ENCODE results near the gene TMC8. TPM values are rescaled to one million over a fixed set of nuclear protein-coding genes. Genes with fewer than 3 reads are reported as not detected.

Gene TMC8
- total RNA-seq, 1 donor from 2014 or later = 0.41 TPM

DNA sequence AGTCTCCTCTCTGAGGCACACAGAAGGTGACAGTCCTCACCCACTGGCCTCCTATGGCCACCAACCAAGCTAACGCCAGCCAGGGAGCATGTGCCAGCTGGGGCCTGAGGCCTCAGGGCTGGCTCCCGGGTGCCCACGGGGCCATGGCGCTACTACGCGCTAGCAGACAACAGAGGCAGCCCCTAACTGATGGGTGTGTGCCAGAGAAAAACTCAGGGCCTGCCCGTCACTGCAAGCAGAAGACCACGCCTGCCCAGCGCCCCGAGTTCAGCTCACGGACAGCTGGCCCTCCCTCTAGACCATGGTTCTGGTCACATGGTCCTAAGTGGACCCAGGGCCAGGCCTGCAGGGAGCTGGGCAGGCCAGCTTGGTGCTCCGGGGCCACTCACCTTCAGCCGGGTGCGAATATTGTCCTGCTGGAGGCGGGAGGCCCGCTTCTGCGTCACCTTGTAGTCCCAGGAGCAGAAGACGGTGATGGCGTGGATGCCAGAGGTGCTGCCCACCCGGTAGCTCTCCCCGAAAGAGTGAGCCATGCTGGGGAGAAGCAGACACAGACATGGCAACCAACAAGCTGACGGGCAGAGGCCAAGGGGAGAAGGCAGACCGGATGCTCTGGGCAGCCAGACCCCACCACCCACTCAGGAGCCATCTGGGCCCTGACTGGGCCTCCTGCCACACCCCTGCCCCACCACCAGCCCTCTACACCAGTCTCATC, 8.2 kb upstream of the TMC8 start:
- no peak for FAIRE-seq
- DNase-seq (ENCODE audit: low spot score in 2 of 2) = no peak

DNA sequence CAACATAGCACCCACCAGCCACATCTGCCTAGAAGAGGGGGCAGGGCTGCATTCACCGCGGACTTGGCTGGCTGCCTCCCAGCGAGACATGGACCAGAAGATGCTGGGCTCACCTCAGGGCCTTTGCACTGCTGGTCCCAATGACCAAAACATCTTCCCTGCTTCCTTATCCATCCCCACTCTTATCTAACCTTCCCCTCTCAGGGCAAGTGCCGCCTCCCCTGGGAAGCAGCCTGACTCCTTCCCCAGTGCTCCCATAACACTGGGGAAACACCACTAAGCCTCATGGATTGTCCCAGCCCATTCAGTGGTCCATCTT, 7.7 kb upstream of the TMC8 start:
- FAIRE-seq (no peak), DNase-seq (ENCODE audit: low spot score in 2 of 2) (no peak)

DNA sequence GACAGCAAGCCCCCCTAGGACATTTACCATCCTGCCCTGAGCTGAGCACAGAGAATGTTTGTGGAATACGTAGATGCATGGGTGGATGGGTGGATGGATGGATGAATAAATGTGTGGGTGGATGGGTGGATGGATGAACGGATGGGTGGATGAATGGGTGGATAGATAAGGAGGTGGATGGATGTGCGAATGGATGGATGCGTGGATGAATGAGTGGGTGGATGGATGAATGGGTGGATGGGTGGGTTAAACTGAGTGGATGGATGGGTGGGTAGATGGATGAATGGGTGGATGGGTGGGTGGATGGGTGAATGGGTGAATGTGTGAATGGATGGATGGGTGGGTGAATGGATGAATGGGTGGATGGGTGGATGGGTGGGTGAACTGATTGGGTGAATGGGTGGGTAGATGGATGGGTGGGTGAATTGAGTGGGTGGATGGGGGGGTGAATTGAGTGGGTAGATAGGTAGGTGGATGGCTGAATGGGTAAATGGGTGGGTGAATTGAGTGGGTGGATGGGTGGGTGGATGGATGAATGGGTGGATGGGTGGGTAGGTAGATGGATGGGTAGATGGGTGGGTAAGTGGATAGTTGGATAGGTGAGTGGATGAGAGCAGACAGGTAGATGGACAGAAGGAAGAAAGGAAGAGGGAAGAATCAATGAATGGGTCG, 7.2 kb upstream of the TMC8 start:
- DNase-seq (ENCODE audit: low spot score in 2 of 2) (no peak), FAIRE-seq (no peak)

DNA sequence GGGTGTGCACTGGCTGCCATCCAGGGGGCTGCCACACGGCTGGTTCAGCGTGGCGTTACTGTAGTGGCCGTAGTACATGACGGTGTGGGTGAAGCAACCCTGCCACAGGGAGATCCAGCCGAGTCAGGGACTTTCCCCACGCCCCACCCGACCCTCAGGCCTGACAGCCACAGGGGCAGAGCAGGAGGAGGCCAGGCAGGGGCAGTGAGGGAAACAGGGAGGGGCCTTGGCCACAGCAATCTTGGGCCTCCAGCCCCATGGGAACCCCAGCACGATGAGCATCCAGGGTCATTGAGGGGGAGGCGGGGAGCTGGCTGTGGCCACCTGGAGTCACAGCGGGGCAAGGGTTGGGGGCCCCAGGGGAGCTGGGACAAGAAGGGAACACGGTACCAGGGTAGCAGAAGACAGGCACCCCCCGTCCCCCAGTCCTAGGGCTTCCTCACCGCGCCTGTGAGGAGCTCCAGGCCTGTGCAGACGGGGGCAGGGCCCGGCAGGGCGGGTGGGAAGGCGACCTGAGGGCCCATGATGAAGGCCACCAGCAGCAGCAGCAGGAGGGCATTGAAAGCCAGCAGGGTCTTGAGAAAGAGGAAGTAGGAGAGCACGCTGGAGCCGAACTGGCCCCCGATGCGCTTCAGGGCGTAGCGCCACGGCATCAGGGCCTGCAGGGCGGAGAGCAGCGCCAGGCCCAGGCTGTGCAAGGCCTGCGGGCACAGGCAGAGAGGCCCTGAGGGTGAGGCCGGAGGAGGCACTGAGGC, 6.3 kb upstream of the TMC8 start:
- DNase-seq (ENCODE audit: low spot score in 2 of 2) = no peak
- no peak for FAIRE-seq

DNA sequence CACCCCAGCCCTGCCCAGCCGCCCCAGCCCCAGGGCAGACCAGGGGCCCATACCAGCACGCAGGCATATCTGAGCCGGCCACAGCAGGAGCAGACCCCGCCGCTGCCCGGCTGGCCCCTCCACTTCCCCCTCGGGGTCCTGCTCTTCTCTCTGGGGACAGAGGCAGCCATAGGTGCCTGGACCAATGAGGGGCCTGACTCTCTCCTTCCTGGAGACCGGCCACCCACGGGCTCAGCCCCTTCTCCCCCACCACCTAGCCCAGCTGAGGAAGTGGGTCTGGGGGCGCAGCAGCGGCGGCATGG, 5.8 kb upstream of the TMC8 start:
- DNase-seq (ENCODE audit: low spot score in 2 of 2) (no peak), FAIRE-seq (no peak)

DNA sequence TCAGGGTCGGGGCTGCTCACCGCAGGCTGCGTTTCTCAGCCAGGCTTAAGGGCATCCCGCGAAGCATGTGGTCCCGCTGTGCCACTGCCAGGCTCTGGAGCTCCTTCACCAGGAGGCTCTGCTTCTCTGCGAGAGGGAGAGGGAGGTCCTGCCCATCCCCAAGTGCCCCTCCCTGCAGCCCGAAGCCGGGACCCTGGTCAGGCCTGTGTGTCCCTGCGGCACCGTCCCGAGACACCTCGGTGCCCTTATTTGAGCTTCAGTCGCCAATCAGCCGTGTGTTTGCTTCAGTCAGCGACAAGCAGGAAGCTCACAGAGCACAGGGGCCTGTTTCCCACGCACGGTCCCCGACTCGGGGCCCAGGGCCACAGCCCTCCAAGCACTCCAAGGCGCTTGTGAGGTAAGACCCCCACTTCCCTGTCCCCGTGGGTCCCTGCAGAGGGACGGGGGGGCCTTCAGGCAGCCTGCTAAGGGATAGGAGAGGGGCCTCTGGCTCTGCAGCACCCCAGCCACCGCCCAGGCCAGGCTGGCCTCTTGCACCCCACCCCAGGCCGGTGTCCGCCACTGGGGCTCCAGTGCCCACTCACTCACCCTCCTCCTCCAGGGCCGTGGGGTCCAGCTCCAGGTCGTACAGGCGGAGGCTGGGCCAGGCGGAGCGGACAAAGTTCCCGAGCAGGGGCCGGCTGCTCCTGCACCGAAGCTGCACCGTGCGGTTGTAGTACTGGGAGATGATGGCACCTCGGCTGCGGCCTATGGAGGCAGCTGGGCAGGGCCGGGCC, 5.2 kb upstream of the TMC8 start:
- no peak for DNase-seq (ENCODE audit: low spot score in 2 of 2)
- no peak for FAIRE-seq

DNA sequence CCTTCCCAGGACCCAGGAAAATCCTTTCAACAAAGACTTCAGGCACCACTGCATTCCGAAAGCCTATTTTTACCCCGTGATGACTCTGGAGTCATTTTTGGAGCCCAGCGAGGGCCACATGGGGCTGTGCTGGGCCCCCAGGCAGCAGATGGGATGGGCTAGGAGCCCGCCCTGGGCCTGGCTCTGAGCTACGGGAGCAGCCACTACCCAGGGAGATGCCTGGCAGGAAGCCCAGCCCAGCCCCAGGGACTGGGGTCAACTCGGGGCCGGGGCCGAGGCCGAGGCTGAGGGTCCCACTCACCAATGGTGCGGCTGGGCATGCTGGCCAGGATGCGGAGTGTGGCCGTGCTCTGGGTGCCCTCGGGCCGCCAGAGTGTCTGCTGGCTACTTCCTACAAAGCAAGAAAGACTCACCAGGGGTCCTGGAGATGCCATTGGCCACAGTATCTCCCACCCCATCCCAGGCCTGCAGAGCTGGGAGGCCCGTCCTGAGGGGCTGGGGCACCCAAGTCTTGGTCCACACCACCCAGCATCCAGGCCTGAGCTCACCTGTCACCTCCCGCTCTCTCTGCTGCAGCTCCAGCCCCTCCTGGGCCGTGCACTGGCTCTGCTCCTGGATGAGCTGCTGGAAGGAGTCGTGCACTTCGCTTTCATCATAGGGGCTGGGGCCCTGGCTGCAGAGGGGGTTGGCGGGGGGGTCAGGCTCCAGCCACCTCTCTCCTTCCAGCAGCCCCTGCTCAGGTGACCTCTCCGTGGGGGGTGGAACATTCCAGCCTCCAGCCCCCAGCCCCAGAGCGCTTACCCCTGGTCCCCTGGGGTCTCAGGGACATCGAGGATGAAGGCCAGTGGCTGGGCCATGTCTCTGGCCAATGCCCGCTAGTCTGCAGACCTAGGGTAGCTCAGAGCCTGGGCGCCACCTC, 4.3 kb upstream of the TMC8 start:
- no peak for DNase-seq (ENCODE audit: low spot score in 2 of 2)
- no peak for FAIRE-seq

DNA sequence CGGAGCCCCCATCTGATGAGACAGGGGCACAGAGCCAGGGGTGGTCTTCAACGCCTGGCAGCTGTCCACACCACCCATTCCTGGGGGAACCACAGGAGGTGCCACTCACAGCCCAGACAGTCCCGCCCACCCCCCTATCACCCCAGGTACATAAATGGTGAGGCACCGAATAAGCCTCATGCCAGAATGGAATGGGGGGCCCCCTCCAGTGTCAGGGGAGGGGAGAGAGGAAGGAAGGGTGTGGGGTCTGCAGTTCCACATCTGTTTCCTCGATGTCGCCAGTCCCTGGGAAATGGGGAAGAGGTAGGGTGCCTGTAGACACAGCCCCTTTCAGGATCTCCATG, 3.7 kb upstream of the TMC8 start:
- DNase-seq (ENCODE audit: low spot score in 2 of 2) (no peak), FAIRE-seq (no peak)

DNA sequence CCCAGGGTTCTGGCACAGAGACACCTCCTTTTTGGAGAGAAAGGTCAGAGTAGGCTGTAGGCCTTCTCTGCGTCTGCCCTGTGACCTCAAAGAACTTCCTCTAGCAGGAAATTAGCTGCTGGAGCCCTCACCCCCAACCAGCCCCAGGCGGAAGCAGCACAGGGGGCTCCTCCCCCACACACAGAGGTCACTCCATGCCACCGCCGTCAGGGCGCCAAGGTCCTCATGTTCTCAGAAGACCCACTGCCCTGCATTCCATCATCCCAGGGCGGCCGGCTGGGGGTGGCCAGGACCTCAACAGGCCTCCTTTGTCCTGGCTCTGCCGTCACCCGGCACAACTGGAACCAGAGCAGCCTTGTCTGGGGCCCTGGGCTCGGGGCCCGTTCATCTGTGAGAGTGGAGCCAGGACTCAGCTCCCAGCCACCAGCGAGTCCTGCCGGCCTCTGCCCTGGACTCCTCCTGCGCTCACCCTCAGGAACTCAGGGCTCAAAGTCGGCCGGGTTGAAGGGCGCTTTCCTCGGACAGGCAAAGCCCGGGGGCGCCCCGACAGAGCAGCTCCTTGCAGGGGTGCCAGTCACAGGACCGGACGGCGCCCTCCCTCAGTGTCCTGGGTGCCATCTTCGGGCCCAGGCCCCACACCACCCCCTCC, 3.2 kb upstream of the TMC8 start:
- DNase-seq (ENCODE audit: low spot score in 2 of 2) (peak; percentile 82 to 87), FAIRE-seq (no peak)

DNA sequence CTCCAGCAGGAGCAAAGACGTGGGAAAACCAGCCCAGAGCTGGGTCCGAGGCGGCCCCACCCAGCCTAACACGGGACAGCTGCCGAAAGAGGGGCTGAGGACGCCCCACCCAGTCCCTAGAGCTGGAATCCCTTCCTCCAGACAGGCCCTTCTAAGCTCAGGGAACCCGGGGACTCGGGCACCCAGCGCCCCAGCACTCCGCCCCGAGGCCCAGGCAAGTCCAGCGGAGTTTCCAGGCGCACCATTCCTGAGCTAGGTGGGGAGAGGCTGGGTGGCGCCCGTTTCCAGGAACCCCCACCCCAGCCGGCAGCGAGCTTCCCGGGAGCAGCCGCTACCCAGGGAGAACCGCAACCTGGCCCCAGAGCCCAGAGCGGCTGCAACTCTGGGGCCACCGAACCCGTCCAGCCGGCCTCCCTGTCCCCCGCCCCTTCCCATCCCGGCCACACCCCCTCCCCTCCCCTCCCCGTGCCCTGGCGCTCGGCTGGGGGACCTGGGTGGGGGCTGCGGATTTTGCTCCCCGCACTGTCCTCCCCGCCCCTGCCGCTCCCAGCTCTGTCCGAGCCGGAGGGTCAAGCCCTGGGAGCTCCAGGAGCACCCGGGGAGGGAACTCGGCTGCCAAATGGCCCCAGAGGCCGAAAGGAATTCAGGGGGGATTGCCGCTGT, 2.6 kb upstream of the TMC8 start:
- FAIRE-seq = no peak
- DNase-seq (ENCODE audit: low spot score in 2 of 2) = peak; percentile 63 to 81

DNA sequence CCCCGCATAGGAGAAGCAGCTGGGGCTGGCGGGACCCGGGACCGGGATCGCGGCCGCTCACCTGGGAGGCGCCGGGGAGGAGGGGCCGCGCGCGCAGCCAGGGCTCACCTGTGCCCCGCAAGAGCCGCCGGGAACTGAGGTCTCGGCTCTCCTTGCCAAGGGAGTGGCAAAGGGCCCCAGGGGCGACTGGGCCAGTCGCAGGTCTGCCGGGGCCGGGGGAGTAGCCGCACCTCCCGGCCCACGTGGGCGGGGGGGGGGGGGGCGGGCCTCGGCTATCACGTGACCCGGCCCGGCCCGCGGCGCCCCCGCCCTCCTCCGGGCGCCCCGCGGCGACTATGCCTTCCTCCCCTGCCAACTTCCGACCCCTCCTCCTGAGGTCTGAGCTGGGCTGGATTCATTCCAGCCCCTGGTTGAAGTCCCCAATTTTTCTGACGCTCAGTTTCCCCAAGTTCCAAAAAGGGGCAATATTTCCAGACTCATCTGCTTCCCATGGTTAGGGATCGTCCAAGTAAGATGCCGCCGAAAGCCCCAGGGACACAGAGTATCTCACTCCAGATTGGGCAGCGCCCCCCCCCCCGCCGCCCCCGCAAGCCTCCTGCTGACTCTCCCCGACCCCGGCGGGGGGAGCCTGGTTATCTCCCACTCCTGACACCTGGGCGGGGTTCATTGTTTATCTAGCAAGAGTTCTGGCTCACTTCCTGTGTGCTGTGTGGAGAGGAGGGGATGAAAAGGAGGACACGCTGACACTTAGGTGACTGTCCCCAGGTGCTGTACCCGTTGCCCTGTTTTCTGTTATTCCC, 1.8 kb upstream of the TMC8 start, which contains the start of gene TMC6:
Gene TMC6, minus strand, starts transcription at position 205 of the 800 bp plus-strand sequence. CDS start 1,923 bp downstream, outside the sequence.
- peak; percentile 89 to 90 for DNase-seq (ENCODE audit: low spot score in 2 of 2)
- no peak for FAIRE-seq

DNA sequence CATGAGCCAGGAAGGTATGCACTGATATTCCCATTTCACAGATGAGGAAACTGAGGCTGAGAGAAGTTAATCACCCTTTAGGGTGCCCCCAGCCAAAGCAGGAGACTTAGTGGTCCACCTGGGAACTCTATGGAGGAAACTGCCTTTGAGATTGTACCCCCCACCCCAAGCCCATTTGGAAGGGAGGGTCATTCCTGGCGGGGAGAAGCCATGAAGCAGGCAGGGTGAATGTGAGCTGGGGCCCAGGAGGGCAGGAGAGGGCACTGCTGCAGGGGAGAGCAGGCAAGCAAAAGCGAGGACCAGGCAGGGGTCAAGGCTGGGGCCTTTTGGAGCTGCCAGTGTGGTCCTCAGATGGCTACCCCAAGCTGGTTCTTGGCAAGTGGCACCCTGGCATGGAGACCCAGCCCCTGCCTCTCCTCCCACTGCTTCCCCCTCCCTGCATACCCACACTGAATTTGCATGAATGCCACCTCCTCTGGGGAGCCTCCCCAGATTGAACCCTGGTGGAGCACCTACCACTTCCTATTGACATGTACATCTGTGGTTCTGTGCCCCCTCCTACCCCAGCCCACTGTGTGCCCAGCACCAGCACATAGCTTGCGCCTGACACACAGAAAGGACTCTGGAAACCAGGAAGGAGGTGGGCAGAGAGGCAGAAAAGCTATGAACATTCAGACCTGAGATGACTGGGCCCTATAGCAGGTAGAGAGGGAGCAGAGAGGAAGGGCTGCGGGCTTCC, 1.1 kb upstream of the TMC8 start:
- FAIRE-seq (no peak), DNase-seq (ENCODE audit: low spot score in 2 of 2) (no peak)

DNA sequence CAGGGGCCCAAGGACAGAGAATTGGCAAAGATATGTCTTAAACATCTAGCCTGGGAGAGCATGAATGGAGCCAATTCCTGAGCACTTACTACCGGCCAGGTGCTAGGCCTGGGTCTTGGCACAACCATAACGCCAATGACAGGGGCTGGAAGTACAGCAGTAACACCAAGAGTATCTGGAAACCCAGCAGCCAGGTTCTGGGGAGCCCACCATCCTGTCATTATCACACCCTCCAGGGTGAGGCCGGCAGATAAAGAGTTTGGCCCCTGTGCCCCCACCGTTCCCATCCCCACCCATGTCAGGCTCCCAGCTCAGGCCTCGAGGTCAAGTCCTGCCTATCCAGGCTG, 508 bp upstream of the TMC8 start:
- DNase-seq (ENCODE audit: low spot score in 2 of 2) (no peak), FAIRE-seq (no peak)

DNA sequence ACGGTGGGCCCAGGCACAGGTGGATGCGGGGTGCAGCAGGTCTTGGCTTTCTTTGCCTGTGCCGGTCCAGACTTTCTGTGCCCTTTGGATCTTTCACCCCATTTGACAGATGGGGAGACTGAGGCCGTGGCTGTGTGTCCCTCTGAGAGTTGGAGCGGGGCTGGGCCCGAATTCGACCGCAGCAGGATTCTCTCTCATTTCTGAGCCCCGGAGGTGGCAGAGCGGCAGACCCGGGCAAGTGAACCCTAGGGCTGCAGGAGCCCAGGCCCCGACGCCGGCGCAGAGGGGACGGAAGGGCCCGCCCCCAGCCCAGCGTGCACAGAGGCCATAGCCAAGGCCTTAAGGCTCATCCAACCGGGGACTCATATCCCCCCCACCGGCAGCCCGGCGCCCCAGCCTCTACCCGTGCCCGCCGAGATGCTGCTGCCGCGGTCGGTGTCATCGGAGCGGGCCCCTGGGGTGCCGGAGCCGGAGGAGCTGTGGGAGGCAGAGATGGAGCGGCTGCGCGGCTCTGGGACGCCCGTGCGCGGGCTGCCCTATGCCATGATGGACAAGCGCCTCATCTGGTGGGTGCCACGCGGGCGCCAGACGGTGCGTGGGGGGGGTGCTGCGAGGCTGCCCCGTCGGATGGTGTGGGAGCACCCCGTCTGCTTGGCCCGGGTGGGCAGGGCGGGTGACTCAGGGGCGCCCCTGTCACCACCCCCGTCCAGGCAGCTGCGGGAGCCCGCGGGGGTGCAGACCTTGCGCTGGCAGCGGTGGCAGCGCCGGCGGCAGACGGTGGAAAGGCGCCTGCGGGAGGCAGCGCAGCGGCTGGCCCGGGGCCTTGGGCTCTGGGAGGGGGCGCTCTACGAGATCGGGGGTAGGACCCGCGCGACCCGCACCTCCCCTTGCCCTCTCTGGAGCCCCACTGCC, 857 bp downstream of the TMC8 start:
- no peak for FAIRE-seq
- DNase-seq (ENCODE audit: low spot score in 2 of 2) = peak in 1 of 2 donors; percentile 74

DNA sequence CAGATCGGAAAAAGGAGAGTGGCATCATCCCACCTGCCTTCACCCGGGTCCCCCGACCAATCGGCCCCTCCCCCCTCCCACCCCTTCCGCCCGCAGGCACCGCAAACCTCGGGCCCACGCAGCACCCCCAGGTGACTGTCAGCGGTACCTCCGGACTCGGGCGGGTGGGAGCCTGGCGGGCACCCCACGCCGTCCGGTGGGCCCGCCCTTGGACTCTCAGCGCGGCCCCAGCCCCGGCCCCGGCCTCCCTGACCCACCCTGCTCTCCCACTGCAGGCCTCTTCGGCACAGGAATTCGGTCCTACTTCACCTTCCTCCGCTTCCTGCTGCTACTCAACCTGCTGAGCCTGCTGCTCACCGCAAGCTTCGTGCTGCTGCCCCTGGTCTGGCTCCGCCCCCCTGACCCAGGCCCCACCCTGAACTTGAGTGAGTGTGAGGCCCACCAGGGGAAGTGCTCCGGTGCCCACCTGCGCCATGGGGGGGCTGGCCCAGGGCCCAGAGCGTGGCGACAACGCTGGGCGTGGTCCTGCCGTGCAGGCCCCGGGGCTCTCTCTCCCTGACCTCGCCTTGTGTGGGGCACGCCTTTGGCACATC, 1.6 kb downstream of the TMC8 start:
- FAIRE-seq = no peak
- peak in 1 of 2 donors; percentile 22 for DNase-seq (ENCODE audit: low spot score in 2 of 2)

DNA sequence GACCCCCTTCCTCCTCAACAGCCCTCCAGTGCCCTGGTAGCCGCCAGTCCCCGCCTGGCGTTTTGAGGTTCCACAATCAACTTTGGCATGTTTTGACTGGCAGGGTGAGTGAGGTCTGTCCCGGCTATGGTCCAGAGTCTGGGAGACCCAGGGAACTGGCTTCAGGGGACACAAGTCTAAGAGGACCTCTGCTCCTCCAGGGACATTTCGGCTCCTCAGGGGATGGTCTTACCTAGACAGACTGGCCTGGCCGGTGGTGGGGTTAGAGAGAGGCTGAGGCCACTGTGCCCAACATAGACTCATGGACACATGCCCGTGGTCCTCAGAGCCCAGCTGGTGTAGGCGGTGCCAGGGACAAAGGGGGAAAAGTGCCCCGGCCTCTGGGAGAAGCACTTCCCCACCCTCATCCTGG, 2.2 kb downstream of the TMC8 start:
- no peak for FAIRE-seq
- no peak for DNase-seq (ENCODE audit: low spot score in 2 of 2)
